Superior temporal gyrus (tissue), 1 donor: ENCODE measurements around the gene POU6F2.

Experiments used
- DNase-seq: peaks from one replicate; pipeline ENCODE4 v3.0.0-alpha.2; 2016; ENCODE audit errors: extremely low spot score

POU6F2 gene

GRCh38 chr7:39509436-39509835 lies 531.7 kb downstream of the POU6F2 start:
- no peak for DNase-seq

GRCh38 chr7:39509912-39510311 lies 532.2 kb downstream of the POU6F2 start:
- no peak for DNase-seq

GRCh38 chr7:39510864-39511354 lies 533.2 kb downstream of the POU6F2 start:
- DNase-seq, result no peak

- DNase-seq, result no peak
Observed at GRCh38 chr7:39515534-39516228, 538.0 kb downstream of the POU6F2 start.

- no peak for DNase-seq
Observed at GRCh38 chr7:39516498-39516897, 538.8 kb downstream of the POU6F2 start.

- no peak for DNase-seq
Observed at GRCh38 chr7:39517240-39517639, 539.5 kb downstream of the POU6F2 start.
